Activated CD4-positive, alpha-beta T cell treated with anti-CD3 and anti-CD28 coated beads, Interleukin-2, amount 50 U/mL, for 1 hour (primary cell): ENCODE measurements around the gene NTPCR.

Experiments
- DNase-seq: peaks from one replicate; pipeline ENCODE4 v3.0.0-alpha.2; 2020

Gene NTPCR

GRCh38 chr1:233019778-233020325 lies 69.4 kb downstream of the NTPCR start:
- no peak for DNase-seq

- no peak for DNase-seq
Measured at GRCh38 chr1:233020426-233020825, 70.0 kb downstream of the NTPCR start.

- no peak for DNase-seq
Measured at GRCh38 chr1:233022246-233022645, 71.8 kb downstream of the NTPCR start.

- DNase-seq = no peak
Measured at GRCh38 chr1:233024199-233024598, 73.8 kb downstream of the NTPCR start.

GRCh38 chr1:233025157-233025556 lies 74.7 kb downstream of the NTPCR start:
- DNase-seq = peak; percentile 10

- DNase-seq = no peak
Measured at GRCh38 chr1:233025567-233025966, 75.2 kb downstream of the NTPCR start.

- no peak for DNase-seq
Measured at GRCh38 chr1:233027046-233027445, 76.6 kb downstream of the NTPCR start.

GRCh38 chr1:233031521-233031920 lies 81.1 kb downstream of the NTPCR start:
- DNase-seq = no peak

GRCh38 chr1:233032916-233033315 lies 82.5 kb downstream of the NTPCR start:
- no peak for DNase-seq

GRCh38 chr1:233033361-233033760 lies 83.0 kb downstream of the NTPCR start:
- no peak for DNase-seq
